ENCODE measurements around the gene SUGP2.
A peak's percentile ranks its signal among the peaks of the same experiment; 100 is the strongest.

SUGP2 gene

DNA sequence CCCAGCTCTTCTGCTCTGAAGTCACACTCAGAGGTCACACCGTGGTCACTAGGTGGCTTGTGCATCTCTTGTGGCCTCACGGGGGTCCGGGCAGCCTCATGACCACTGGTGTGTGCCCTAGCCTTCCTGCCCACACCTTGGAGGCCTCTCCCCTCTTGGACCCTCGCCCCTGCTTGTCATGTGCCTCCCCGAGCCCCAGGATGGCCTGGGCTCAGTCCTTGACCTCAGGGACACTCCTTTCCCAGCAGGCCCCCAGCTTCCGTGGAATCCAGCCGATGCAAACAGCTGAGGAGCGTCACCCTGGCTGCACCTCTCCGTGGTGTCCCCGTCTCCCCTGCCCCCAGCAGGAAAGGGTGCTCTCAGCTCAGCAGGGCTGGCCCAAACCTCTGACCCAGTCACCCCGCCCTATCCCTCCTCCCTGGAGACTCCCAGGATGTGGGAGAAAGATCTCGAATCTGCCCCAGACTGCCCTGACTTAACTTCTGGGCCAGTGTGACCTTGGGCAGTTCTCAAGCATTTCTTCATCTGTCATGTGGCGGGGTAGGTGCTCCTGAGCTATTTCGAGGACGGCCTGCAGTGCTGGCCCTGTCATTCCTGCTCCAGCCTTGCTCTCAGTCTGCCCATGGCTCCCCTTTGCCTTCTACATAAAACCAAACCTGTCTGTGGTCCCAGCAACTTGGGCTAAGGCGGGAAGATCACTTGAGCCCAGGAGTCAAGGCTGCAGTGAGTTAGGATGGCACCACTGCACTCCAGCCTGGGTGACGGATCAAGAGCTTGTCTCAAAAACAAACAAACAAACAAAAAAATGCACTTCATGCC, 25.9 kb upstream of the SUGP2 start:
- no peak for DNase-seq

DNA sequence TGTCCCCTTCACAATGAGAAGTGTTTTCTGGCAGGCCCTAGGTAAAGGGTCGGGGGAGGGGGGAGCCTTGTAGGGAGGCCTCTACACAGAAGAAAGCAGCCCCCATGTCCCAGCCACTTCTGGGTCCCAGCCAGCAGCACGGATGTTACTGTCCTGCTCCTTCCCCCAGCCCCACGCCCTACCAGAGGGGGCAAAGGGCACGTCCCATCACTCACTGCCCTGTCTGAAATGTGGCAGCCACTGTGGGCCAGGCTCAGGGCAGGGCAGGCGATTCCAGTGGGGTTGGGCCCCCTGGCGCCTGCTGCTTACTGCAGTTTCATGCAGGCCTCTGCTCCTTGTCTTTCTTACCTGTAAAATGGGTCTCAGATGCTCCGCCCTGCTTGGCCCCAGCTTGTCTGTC, 24.4 kb upstream of the SUGP2 start:
- no peak for DNase-seq

DNA sequence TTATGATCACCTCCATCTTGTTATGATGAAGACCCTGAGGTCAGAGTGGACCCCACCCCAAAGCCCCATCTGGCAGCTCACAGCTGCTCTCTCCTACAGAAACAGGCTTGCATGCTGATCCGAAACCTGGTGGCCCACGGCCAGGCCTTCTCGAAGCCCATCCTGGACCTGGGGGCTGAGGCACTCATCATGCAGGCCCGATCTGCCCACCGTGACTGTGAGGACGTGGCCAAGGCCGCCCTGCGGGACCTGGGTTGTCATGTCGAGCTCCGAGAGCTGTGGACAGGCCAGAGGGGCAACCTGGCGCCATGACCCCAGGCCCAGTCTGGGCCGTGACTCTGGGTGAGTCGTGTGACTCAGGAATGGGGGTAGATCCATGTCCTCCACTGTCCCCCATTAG, 24.0 kb upstream of the SUGP2 start:
- no peak for DNase-seq

DNA sequence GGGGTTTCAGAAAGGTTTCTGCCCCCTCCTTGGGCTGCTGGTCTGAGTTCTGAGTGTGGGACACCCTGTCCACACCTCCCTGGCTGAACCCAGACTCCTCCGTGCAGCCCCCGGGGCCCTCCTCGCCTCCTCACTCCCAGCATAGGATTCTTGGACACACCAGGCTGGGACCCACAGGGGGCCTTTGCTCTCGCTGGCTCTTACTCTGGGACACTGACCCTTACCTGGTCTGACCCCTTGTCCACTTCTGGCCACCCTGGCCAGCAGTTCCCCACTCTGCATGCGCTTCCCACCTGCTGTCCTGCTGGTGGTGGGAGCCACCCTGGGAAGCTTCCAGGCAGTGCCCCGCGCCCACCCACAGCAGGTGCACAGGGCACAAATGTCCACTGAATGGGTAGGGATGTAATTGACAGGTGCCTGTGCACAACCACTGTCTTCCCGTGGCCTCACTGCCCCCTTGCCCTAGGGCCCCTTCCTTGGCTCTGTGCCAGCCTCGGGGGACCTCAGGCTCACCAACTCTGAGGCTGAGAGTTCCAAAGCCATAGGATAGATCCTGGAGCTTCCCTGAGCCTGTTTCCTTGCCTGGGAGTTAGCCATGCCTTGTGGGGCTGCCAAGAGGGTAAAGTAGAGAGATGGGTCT, 23.4 kb upstream of the SUGP2 start:
- DNase-seq, result no peak

DNA sequence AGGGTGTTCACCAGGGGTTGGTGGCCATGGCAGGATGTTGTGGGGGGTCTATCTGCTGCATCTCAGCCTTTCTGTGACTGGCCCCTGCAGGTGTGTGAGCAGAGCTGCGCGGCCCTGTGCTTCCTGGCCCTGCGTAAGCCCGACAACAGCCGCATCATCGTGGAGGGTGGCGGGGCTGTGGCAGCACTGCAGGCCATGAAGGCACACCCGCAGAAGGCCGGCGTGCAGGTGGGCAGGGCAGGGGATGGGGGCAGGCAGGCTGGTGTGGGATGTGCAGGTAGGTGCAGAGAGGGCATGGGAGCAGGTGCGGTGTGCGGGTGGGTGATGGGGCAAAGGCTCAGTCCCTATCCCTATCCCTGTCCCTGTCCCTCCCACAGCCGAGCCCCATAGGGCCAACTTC, 22.4 kb upstream of the SUGP2 start:
- DNase-seq, result no peak

DNA sequence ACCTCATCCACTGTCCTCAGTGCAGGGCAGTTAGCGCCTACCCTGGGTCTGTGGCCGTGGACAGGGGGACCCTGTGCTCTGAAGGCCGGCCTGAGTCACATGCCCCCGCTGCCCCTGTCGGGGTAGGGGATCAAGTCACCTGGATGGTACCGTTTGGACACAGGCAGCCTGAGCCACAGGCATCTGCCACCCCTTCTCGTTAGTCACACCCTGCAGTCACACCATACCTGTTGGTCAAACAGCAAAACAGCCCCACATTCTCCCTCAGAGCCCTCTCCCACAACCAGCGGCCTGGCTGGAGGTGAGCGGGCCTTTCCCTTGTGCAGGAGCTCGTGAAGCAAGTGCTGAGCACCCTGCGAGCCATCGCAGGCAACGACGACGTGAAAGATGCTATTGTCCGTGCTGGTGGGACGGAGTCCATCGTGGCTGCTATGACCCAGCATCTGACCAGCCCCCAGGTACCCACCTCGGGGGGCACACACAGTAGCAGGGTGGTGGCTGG, 21.7 kb upstream of the SUGP2 start:
- DNase-seq, result no peak

DNA sequence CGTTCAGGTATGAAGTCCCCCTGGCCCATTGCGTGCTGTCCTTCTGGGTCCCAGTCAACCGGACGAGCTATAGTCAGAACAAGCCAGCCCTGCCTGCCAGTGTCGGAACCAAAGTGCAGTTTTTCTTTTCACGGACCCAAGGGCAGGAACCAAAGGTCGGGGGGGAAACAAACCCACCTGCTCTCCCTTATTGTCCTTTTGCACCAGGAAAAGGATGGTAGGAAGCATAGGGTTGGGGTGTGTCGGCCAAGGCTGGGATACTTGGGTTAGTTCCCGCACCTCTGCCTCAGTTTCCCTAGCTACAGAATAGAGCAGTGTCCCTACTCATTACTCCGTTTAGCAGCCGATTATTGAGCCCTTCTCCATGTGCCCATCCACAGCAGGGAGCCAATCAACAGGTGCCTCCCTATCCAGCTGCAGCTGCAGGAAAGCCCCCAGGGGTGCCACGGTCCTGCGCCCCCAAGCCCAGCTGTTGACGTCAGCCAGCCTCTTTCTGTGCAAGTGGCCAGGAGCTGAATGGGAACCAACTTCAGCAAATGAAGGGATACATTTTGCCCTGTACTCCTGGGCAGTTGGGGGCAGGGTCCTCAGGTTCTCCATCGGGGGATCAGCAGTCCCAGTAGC, 21.1 kb upstream of the SUGP2 start:
- no peak for DNase-seq

DNA sequence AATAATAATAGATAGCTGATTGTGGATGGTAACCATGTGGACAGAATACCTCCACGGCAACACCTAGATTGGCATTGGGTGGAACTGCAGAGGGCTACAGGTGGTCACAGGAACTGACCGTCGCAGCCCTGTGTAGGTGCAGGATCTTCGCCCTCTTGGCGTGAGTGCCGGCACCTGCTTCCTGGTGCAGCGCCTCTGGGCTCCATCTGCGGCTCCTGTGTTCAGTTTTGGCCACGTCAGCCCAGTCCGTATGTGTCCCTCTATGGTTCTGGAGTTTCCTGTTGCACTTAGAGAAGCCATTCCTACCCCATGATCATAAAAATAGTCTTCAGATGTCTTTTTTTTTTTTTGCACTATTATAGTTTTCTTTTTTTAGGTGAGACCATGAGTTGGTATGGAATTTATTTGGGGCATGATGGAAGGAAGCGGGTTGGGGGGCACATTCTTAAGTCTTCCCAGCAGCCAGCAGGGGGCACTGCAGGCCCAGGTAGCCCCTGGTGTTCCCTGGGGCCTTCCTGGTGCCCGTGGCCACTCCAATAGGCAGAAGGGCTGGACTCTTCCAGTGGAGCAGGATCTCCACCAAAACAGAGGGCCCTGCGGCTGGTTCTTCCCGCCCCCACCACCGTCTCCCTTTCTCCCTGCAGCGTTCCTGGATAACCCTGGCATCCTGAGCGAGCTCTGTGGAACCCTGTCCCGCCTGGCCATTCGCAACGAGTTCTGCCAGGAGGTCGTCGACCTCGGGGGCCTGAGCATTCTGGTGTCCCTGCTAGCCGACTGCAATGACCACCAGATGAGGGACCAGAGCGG, 20.4 kb upstream of the SUGP2 start:
- DNase-seq, result peak; percentile 35 to 59 (median 51)

DNA sequence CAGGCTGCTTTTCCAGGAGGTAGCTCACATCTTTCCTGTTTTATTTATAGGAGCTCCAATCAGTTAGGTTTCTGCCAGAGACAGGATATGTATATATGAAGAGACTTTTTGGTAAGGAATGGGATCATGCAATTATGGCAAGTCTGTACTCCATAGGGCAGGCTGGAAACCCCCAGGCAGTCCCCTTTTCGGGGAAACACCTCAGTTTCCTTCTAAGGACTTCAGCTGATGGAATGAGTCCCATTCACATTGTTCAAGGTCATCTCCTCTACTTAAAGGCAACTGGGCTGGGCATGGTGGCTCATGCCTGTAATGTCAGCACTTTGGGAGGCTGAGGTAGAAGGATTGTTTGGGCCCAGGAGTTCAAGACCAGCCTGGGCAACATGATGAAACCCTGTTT, 19.6 kb upstream of the SUGP2 start:
- no peak for DNase-seq

- DNase-seq, result no peak
Measured at GRCh38 chr19:19051478-19052213, 18.3 kb upstream of the SUGP2 start.

DNA sequence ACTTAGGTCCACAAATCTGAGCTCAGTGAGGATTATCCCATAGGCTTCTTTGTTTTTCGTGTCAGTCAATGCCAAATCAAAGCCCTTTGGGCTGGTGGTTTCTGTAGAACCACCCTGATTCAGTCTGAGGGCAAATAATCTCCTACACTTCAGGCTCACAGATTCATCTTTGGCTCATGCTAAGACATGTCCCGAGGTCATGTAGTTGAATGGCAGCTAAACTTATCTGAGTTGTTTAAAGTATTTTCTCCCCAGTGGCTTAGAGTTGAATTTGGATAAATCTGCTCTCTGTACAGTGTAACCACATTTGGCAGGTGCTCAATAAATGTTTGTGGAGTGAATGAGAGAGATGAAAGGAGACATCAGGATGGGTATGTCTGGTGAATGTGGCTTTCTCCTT, 17.4 kb upstream of the SUGP2 start:
- DNase-seq, result no peak

- no peak for DNase-seq
Measured at GRCh38 chr19:19050104-19050503, 16.8 kb upstream of the SUGP2 start.

GRCh38 chr19:19049406-19049805, 16.1 kb upstream of the SUGP2 start:
- DNase-seq, result no peak

- no peak for DNase-seq
Measured at GRCh38 chr19:19043881-19044280, 10.6 kb upstream of the SUGP2 start.

DNA sequence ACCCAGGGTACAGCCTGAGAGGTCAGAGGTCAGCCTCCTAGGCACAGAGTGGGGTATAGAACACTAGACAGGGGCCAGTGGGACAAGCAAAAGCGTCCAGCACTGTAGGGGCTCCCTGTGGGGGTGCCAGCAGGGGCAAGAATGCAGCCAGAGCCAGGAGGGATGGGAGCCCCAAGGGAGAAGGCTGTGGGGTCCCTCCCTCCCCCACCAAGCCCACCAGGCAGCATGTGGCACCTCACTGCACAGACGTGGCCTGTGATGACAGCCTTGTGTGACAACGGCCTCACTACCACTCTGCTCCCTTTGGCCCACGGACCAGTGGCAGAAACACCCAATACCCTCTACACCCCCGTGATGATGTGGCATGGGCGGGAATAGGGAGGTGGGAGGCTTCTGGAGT, 10.2 kb upstream of the SUGP2 start:
- DNase-seq, result no peak

- no peak for DNase-seq
Measured at GRCh38 chr19:19042732-19043280, 9.5 kb upstream of the SUGP2 start.

DNA sequence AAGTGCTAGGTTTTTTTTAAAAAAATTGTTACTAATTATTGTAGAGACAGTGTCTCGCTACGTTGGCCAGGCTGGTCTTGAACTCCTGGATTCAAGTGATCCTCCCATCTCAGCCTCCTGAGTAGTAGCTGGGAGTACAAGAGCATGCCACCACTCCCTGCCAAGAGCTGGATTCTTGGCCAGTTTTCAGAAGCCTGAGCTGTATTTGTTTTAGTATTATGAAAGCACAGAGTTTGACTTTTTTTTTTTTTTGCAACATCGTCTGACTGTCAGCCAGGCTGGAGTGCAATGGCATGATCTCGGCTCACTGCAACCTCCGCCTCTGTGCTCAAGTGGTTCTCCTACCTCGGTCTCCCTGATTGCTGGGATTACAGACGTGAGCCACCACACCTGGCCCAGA, 7.1 kb upstream of the SUGP2 start:
- DNase-seq, result no peak

DNA sequence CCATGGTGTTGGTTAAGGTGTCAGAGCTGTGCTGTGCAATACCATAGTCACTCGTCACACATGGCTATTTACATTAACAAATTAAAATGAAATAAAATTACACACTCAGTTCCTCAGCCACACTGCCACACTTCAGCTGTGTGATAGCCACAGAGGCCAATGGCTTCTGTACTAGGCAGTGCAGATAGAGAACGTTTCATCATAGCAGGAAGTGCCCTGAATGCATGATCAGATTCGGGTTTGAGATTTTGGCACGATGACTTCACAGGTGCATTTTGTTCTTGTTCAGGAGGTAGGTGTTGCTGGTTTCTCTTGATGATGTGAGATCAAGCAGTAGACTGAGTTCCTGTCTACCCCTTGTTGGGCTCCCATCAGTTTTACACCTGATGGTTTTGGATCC, 6.6 kb upstream of the SUGP2 start:
- peak in 1 of 5 donors; percentile 55 for DNase-seq

- peak; percentile 36 to 74 (median 58) for DNase-seq
Measured at GRCh38 chr19:19034204-19034624, 897 bp upstream of the SUGP2 start.

- no peak for DNase-seq
Measured at GRCh38 chr19:19033176-19033425, 216 bp downstream of the SUGP2 start.

GRCh38 chr19:19032420-19033175, 719 bp downstream of the SUGP2 start:
- DNase-seq, result peak in 4 of 5 donors; percentile 23 to 81 (median 50)

All from T-helper 1 cell (primary cell).